ENCODE measurements around the gene GDI1. TPM values are rescaled to one million over a fixed set of nuclear protein-coding genes. Genes with fewer than 3 reads are reported as not detected.
A peak's percentile ranks its signal among the peaks of the same experiment; 100 is the strongest.

The GDI1 gene
- total and polyA plus RNA-seq, 9 of the 15 experiments (the other 6 are each of a cell fraction or from before 2014, with no cell fraction given) = 0.97 to 82.6 (median 37.5) TPM

- TF ChIP-seq ZNF780A (CRISPR knock-in tag; IDR thresholded peaks at IDR 0.05) (no peak), ZNF75A (CRISPR knock-in tag; IDR thresholded peaks at IDR 0.05) (no peak), FOXP4 (CRISPR knock-in tag; IDR thresholded peaks at IDR 0.05; ENCODE audit: borderline replicate concordance) (no peak), FOXJ2 (tag; IDR thresholded peaks at IDR 0.05) (no peak), BMI1 (IDR thresholded peaks at IDR 0.05; ENCODE audit: low read length) (no peak), PRDM10 (IDR thresholded peaks at IDR 0.05; ENCODE audit: partially characterized antibody) (peak; percentile 6), THAP12 (CRISPR knock-in tag; IDR thresholded peaks at IDR 0.05) (peak; percentile 45; the same call in 1 of the 2 replicates), BRF1 (IDR thresholded peaks at IDR 0.05; ENCODE audit: borderline replicate concordance, extremely low read depth, insufficient read length) (no peak), ZBTB17 (CRISPR knock-in tag; IDR thresholded peaks at IDR 0.05) (no peak), SIN3A (IDR thresholded peaks at IDR 0.05; ENCODE audit: borderline replicate concordance in 2 of 2, control insufficient read depth in 1 of 2, low read depth in 2 of 2, low read length in 2 of 2) (peak; percentile 86 to 91; a peak in 3 of 4 replicates), LARP7 (IDR thresholded peaks at IDR 0.05) (no peak), TAF15 (IDR thresholded peaks at IDR 0.05; ENCODE audit: low read depth, low read length) (no peak), MBD1 (CRISPR knock-in tag; IDR thresholded peaks at IDR 0.05) (no peak), ID3 (CRISPR knock-in tag; IDR thresholded peaks at IDR 0.05) (no peak), ID3 (tag; IDR thresholded peaks at IDR 0.05) (0 out of 2 replicates have a peak, but pooled peaks have one; percentile 34), FOXP1 (CRISPR knock-in tag; IDR thresholded peaks at IDR 0.05) (peak; percentile 89)
These were observed 42.0 kb downstream of the GDI1 start, which contains the start of gene LAGE3 (continued) for GRCh38 chrX:154478728-154479622.
